SU-DHL-6 (cell line): Measurements from ENCODE around the gene GPR148.
"Not testable (repeated sequence)": the region's sequence is repeated elsewhere in the genome, so short reads cannot be mapped to it uniquely, and the experiment has no call there.

Source experiments
- H2AFZ ChIP-seq: fragments of 200-600 bp; sonication (generic); 2 replicates; pipeline ENCODE4 v1.6.1; 2014; ENCODE audit warnings: low read depth, mild to moderate bottlenecking, moderate library complexity, mixed read lengths, antibody characterized with exemption, low read length; ENCODE audit not compliant: severe bottlenecking
- H3F3A ChIP-seq: fragments of 200-600 bp; shearing (Covaris generic); 2 replicates; pipeline ENCODE4 v1.6.0; 2016; ENCODE audit warnings: antibody characterized with exemption, mild to moderate bottlenecking; ENCODE audit not compliant: insufficient read depth
- H3K27ac ChIP-seq: fragments of 200-600 bp; sonication (generic); 2 replicates; pipeline ENCODE4 v1.5.1; 2016; ENCODE audit warnings: low read depth, mild to moderate bottlenecking, low read length, moderate library complexity, mixed read lengths
- H3K27me3 ChIP-seq: fragments of 200-600 bp; sonication (generic), shearing (Covaris generic); 2 replicates; pipeline ENCODE4 v1.6.0; 2014; ENCODE audit warnings: mild to moderate bottlenecking, low read length
- H3K36me3 ChIP-seq: fragments of 200-600 bp; sonication (generic); 2 replicates; pipeline ENCODE4 v1.6.1; 2014; ENCODE audit warnings: mild to moderate bottlenecking, low read length, mixed read lengths
- H3K4me2 ChIP-seq: fragments of 300-600, 200-600 bp; shearing (Covaris generic), sonication (generic); 2 replicates; pipeline ENCODE4 v1.6.0; 2014; ENCODE audit warnings: low read length, low read depth, mild to moderate bottlenecking; ENCODE audit not compliant: poor library complexity, severe bottlenecking
- H3K4me3 ChIP-seq: fragments of 200-600 bp; sonication (generic); 2 replicates; pipeline ENCODE4 v1.5.1; 2014; ENCODE audit warnings: antibody characterized with exemption, low read length, mild to moderate bottlenecking, mixed read lengths; ENCODE audit not compliant: insufficient read depth, poor library complexity, severe bottlenecking
- H3K79me2 ChIP-seq: fragments of 200-600 bp; sonication (generic); 2 replicates; pipeline ENCODE4 v1.6.1; 2014; ENCODE audit warnings: mild to moderate bottlenecking, low read length, moderate library complexity; ENCODE audit not compliant: insufficient read depth
- H3K9ac ChIP-seq: fragments of 200-600 bp; sonication (generic); 2 replicates; pipeline ENCODE4 v1.7.0; 2014; ENCODE audit warnings: mild to moderate bottlenecking, low read length
- H3K9me2 ChIP-seq: fragments of 200-600 bp; sonication (generic); replicated peaks from 2 replicates; pipeline ENCODE4 v1.6.1; 2014; ENCODE audit warnings: low read length; ENCODE audit not compliant: insufficient read depth
- H3K9me3 ChIP-seq: fragments of 200-600 bp; sonication (generic); 2 replicates; pipeline ENCODE4 v1.6.1; 2014; ENCODE audit warnings: low read length, mixed read lengths; ENCODE audit not compliant: insufficient read depth
- H4K20me1 ChIP-seq: fragments of 200-600 bp; sonication (generic); 2 replicates; pipeline ENCODE4 v1.6.1; 2014; ENCODE audit warnings: low read depth, mild to moderate bottlenecking, antibody characterized with exemption, low read length, moderate library complexity, mixed read lengths
- CTCF ChIP-seq: fragments of 200-600 bp; sonication (generic); IDR thresholded peaks from one replicate; pipeline ENCODE4 v1.5.1; 2017; ENCODE audit warnings: antibody characterized with exemption, mild to moderate bottlenecking, low read length, moderate library complexity; ENCODE audit not compliant: insufficient read depth, poor library complexity, severe bottlenecking

The GPR148 gene

GRCh38 chr2:130728549-130729316 lies at the start of gene GPR148:
Gene GPR148 (plus strand): TSS chr2:130729070. CDS start chr2:130729152, 82 bp downstream.
- Histone ChIP-seq H3K27me3 (no peaks in the 10 kb centered on the region), H3K4me2 (no peak within 1 kb of the TSS), H3K9me2 (no peaks in the 10 kb centered on the region), H4K20me1 (no peaks in the 10 kb centered on the region), H3K9me3 (no peaks in the 10 kb centered on the region), H3K4me3 (no peak within 1 kb of the TSS), H3K36me3 (no peaks in the 10 kb centered on the region), H3F3A (no peaks in the 10 kb centered on the region), H3K79me2 (no peaks in the 10 kb centered on the region), H2AFZ (no peak within 1 kb of the TSS), H3K27ac (no peak within 1 kb of the TSS), H3K9ac (no peak within 1 kb of the TSS)
- TF ChIP-seq CTCF, result no peak

GRCh38 chr2:130692041-130692770 lies 36.7 kb upstream of the GPR148 start:
- H3K4me3 ChIP-seq, H3K27ac ChIP-seq, H4K20me1 ChIP-seq, H3K9me2 ChIP-seq, H3K27me3 ChIP-seq, H2AFZ ChIP-seq, H3K9me3 ChIP-seq, H3K36me3 ChIP-seq, H3F3A ChIP-seq, H3K79me2 ChIP-seq, H3K9ac ChIP-seq, H3K4me2 ChIP-seq: not testable (repeated sequence)

GRCh38 chr2:130693474-130693873 lies 35.4 kb upstream of the GPR148 start:
- not testable (repeated sequence) for H3K27ac ChIP-seq, H2AFZ ChIP-seq, H3K9ac ChIP-seq, H3K4me2 ChIP-seq, H3K27me3 ChIP-seq, H3K4me3 ChIP-seq, H4K20me1 ChIP-seq, H3K36me3 ChIP-seq, H3F3A ChIP-seq, H3K9me2 ChIP-seq, H3K79me2 ChIP-seq, H3K9me3 ChIP-seq

GRCh38 chr2:130703250-130703649 lies 25.6 kb upstream of the GPR148 start:
- H4K20me1 ChIP-seq, H3K27ac ChIP-seq, H3K9ac ChIP-seq, H3K27me3 ChIP-seq, H2AFZ ChIP-seq, H3K36me3 ChIP-seq, H3F3A ChIP-seq, H3K4me2 ChIP-seq, H3K9me3 ChIP-seq, H3K4me3 ChIP-seq, H3K79me2 ChIP-seq, H3K9me2 ChIP-seq: not testable (repeated sequence)

- H3K27me3 ChIP-seq, H3K9me3 ChIP-seq, H3K36me3 ChIP-seq, H4K20me1 ChIP-seq, H2AFZ ChIP-seq, H3F3A ChIP-seq, H3K9ac ChIP-seq, H3K79me2 ChIP-seq, H3K27ac ChIP-seq, H3K4me3 ChIP-seq, H3K9me2 ChIP-seq, H3K4me2 ChIP-seq: not testable (repeated sequence)
Observed at GRCh38 chr2:130714795-130715194, 14.1 kb upstream of the GPR148 start.
